KMS-11 (cell line): Measurements from ENCODE around the gene ZBTB20.

Source experiments
- H2AFZ ChIP-seq: fragments of 200-600 bp; sonication (generic); 2 replicates; pipeline ENCODE4 v1.6.1; 2016; ENCODE audit warnings: antibody characterized with exemption, mixed run types, low read depth
- H3K27ac ChIP-seq: fragments of 200-600 bp; sonication (generic); 2 replicates; pipeline ENCODE4 v1.6.1; 2016; ENCODE audit warnings: mild to moderate bottlenecking, mixed run types
- H3K27me3 ChIP-seq: fragments of 200-600 bp; sonication (generic); 2 replicates; pipeline ENCODE4 v1.6.1; 2017; ENCODE audit warnings: mild to moderate bottlenecking, low read depth, mixed run types, moderate library complexity; ENCODE audit not compliant: insufficient read depth
- H3K36me3 ChIP-seq: fragments of 200-600 bp; sonication (generic); 2 replicates; pipeline ENCODE4 v1.6.1; 2017; ENCODE audit warnings: mild to moderate bottlenecking, mixed run types; ENCODE audit not compliant: insufficient read depth
- H3K4me1 ChIP-seq: fragments of 200-600 bp; sonication (generic); 2 replicates; pipeline ENCODE4 v1.6.1; 2016; ENCODE audit warnings: mild to moderate bottlenecking, low read depth, mixed run types; ENCODE audit not compliant: poor library complexity, severe bottlenecking
- H3K4me2 ChIP-seq: fragments of 200-600 bp; sonication (generic); 2 replicates; pipeline ENCODE4 v1.7.0; 2016; ENCODE audit warnings: mild to moderate bottlenecking, mixed run types
- H3K4me3 ChIP-seq: fragments of 200-600 bp; sonication (generic); IDR thresholded peaks from 2 replicates; pipeline ENCODE4 v1.6.1; 2017; ENCODE audit warnings: low read depth, low read length, mixed read lengths; ENCODE audit not compliant: insufficient read depth
- H3K79me2 ChIP-seq: fragments of 200-600 bp; sonication (generic); 2 replicates; pipeline ENCODE4 v1.6.1; 2016; ENCODE audit warnings: low read depth, mixed run types; ENCODE audit not compliant: insufficient read depth
- H3K9ac ChIP-seq: fragments of 200-600 bp; sonication (generic); 2 replicates; pipeline ENCODE4 v1.6.1; 2016; ENCODE audit warnings: mild to moderate bottlenecking, mixed run types
- H4K20me1 ChIP-seq: fragments of 200-600 bp; sonication (generic); 2 replicates; pipeline ENCODE4 v1.6.1; 2016; ENCODE audit warnings: mild to moderate bottlenecking, mixed run types; ENCODE audit not compliant: insufficient read depth
- TF ChIP-seq, protein P1 (sequence below): fragments of 200-600 bp; sonication (generic); conservative IDR thresholded peaks from 2 replicates; pipeline ENCODE4 v1.6.1; 2017; ENCODE audit warnings: low read depth, mild to moderate bottlenecking, antibody characterized with exemption, low read length, moderate library complexity, mixed read lengths

The ZBTB20 gene

DNA sequence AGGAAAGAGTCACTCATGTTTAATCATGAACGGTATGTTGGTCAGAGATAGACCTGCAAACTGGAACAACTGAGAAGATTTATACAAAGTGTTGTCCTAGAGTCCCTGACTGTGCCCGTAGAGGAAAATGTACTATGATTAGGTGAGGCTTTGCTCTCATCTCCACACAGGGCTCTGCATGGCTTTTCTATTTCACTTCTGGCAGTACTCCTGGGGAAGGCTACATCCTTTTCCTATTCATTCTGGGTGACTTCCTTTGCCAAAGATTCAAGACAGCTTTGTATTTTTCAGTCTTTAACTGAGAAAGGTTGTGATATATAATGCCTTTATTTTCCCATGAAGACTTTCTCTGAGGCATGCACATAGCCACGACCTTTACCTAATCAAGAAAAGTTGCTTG, 414.7 kb downstream of the ZBTB20 start:
- Histone ChIP-seq H3K27ac (no peak overlapping the region), H3K27me3 (no peaks in the 10 kb centered on the region), H3K36me3 (no peaks in the 10 kb centered on the region), H3K9ac (no peak overlapping the region), H3K4me2 (no peak overlapping the region), H2AFZ (no peak overlapping the region), H4K20me1 (no peaks in the 10 kb centered on the region), H3K4me3 (no peak overlapping the region), H3K4me1 (no peaks in the 10 kb centered on the region), H3K79me2 (no peaks in the 10 kb centered on the region)
- TF ChIP-seq, protein P1, sequence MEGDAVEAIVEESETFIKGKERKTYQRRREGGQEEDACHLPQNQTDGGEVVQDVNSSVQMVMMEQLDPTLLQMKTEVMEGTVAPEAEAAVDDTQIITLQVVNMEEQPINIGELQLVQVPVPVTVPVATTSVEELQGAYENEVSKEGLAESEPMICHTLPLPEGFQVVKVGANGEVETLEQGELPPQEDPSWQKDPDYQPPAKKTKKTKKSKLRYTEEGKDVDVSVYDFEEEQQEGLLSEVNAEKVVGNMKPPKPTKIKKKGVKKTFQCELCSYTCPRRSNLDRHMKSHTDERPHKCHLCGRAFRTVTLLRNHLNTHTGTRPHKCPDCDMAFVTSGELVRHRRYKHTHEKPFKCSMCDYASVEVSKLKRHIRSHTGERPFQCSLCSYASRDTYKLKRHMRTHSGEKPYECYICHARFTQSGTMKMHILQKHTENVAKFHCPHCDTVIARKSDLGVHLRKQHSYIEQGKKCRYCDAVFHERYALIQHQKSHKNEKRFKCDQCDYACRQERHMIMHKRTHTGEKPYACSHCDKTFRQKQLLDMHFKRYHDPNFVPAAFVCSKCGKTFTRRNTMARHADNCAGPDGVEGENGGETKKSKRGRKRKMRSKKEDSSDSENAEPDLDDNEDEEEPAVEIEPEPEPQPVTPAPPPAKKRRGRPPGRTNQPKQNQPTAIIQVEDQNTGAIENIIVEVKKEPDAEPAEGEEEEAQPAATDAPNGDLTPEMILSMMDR, result no peak

DNA sequence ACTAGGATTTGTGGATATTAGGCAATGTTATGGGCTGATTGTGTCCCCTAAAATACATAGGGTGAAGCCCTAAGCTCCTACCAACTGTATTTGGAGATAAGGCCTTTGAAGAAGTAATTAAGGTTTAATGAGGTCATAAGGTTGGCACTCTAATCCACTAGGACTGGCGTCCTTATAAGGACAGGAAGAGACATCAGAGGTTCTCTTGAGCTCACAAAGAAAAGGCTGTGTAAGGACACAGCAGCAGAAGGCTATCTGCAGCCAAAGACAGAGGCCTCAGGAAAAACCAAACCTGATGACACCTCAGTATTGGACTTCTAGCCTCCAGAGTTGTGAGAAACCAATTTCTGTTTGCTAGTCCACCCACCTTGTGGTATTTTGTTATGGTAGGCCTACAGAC, 416.7 kb downstream of the ZBTB20 start:
- H3K9ac ChIP-seq, result no peak overlapping the region
- no peak overlapping the region for H3K4me3 ChIP-seq
- TF ChIP-seq, protein P1, result no peak
- no peak overlapping the region for H2AFZ ChIP-seq
- H3K27me3 ChIP-seq, result no peaks in the 10 kb centered on the region
- no peak overlapping the region for H3K4me2 ChIP-seq
- no peak overlapping the region for H3K27ac ChIP-seq
- H3K79me2 ChIP-seq, result no peaks in the 10 kb centered on the region
- H4K20me1 ChIP-seq, result no peaks in the 10 kb centered on the region
- H3K36me3 ChIP-seq, result no peaks in the 10 kb centered on the region
- no peaks in the 10 kb centered on the region for H3K4me1 ChIP-seq

DNA sequence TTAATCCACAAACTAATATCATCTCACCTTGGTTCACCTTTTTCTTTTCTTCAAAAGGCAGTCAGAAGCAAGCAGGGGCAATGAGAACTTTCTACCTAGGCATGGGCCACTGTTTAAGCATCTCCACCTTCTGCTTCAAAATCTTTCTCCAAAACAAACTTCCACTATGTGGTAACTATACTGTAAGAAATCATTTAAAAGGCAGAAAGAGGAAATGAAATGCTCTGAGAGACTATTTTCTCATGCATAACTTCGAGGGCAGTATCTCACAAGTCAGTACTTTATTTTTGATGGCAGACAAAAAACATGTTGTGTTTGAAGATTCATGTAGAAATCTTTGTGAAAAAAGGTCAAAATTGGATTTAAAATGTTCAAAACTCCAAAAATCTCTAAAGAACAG, 419.7 kb downstream of the ZBTB20 start:
- Histone ChIP-seq H3K4me2 (no peak overlapping the region), H3K36me3 (no peaks in the 10 kb centered on the region), H3K79me2 (no peaks in the 10 kb centered on the region), H3K27ac (no peak overlapping the region), H3K9ac (no peak overlapping the region), H3K4me1 (no peaks in the 10 kb centered on the region), H4K20me1 (no peaks in the 10 kb centered on the region), H3K27me3 (no peaks in the 10 kb centered on the region), H3K4me3 (no peak overlapping the region), H2AFZ (no peak overlapping the region)
- TF ChIP-seq, protein P1, result no peak

DNA sequence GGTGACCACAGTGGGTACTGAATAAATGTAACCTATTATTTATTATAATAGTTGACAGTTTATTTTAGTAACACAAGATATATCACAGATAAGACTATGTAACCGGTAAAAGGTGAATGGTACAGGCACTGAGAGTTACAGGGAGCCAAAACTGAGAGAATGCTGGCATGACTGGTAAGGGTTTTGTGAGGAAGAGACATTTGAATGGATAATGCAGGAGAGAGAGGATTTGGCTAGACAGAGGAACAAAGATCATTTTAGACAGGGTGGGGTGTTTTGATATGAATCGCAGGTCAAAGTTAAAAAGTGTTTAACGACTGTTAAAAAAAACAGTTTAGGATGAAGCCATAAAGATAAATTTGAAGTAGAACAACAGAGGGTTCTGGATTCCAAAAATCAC, 421.1 kb downstream of the ZBTB20 start:
- H3K9ac ChIP-seq, result no peak overlapping the region
- H3K4me3 ChIP-seq, result no peak overlapping the region
- H2AFZ ChIP-seq, result no peak overlapping the region
- H3K36me3 ChIP-seq, result no peaks in the 10 kb centered on the region
- H3K4me2 ChIP-seq, result no peak overlapping the region
- no peaks in the 10 kb centered on the region for H3K4me1 ChIP-seq
- TF ChIP-seq, protein P1, result no peak
- no peaks in the 10 kb centered on the region for H4K20me1 ChIP-seq
- no peaks in the 10 kb centered on the region for H3K27me3 ChIP-seq
- no peak overlapping the region for H3K27ac ChIP-seq
- H3K79me2 ChIP-seq, result no peaks in the 10 kb centered on the region
